GM23338 (cell line): Measurements from ENCODE around the gene NELFCD.

Experiments
- CREB1 ChIP-seq: fragments of 250-450 bp; sonication (Bioruptor Pico); IDR thresholded peaks from 2 replicates; pipeline ENCODE4 v1.5.0; 2020; ENCODE audit warnings: low read depth, mild to moderate bottlenecking, moderate library complexity
- CTCF ChIP-seq, 2 experiments: fragments of 200-600 bp in 1 of 2; sonication (generic) in 1 of 2; conservative IDR thresholded peaks; 2 replicates each; pipeline versions ENCODE4 v1.5.1 to v1.6.1; 2016 to 2017; ENCODE audit warnings: antibody characterized with exemption in 2 of 2, low read depth in 2 of 2, mild to moderate bottlenecking in 2 of 2, moderate library complexity in 1 of 2
- EZH2 ChIP-seq: fragments of 200-600 bp; sonication (generic); IDR thresholded peaks from one replicate; pipeline ENCODE4 v1.8.0; 2017; ENCODE audit warnings: antibody characterized with exemption, mild to moderate bottlenecking, low read depth; ENCODE audit not compliant: unreplicated experiment
- EZH2phosphoT487 ChIP-seq: fragments of 200-600 bp; sonication (generic); IDR thresholded peaks from one replicate; pipeline ENCODE4 v1.8.1; 2018; ENCODE audit warnings: antibody characterized with exemption; ENCODE audit not compliant: unreplicated experiment
- JUNB ChIP-seq: IDR thresholded peaks from one replicate; pipeline ENCODE4 v1.6.1; 2016; ENCODE audit warnings: antibody characterized with exemption; ENCODE audit not compliant: unreplicated experiment
- POLR2AphosphoS5 ChIP-seq: IDR thresholded peaks from 2 replicates; pipeline ENCODE4 v1.6.1; 2016; ENCODE audit warnings: antibody characterized with exemption, low read depth
- REST ChIP-seq: IDR thresholded peaks from one replicate; pipeline ENCODE4 v1.6.1; 2018; ENCODE audit warnings: antibody characterized with exemption; ENCODE audit not compliant: unreplicated experiment
- ZNF331 ChIP-seq: fragments of 250-450 bp; sonication (Bioruptor Pico); IDR thresholded peaks from 2 replicates; pipeline ENCODE4 v1.5.0; 2020; ENCODE audit warnings: low read depth, mild to moderate bottlenecking, moderate library complexity
- TF ChIP-seq, protein P1 (sequence below): IDR thresholded peaks from 2 replicates; pipeline ENCODE4 v1.6.1; 2016; ENCODE audit warnings: antibody characterized with exemption

DNA sequence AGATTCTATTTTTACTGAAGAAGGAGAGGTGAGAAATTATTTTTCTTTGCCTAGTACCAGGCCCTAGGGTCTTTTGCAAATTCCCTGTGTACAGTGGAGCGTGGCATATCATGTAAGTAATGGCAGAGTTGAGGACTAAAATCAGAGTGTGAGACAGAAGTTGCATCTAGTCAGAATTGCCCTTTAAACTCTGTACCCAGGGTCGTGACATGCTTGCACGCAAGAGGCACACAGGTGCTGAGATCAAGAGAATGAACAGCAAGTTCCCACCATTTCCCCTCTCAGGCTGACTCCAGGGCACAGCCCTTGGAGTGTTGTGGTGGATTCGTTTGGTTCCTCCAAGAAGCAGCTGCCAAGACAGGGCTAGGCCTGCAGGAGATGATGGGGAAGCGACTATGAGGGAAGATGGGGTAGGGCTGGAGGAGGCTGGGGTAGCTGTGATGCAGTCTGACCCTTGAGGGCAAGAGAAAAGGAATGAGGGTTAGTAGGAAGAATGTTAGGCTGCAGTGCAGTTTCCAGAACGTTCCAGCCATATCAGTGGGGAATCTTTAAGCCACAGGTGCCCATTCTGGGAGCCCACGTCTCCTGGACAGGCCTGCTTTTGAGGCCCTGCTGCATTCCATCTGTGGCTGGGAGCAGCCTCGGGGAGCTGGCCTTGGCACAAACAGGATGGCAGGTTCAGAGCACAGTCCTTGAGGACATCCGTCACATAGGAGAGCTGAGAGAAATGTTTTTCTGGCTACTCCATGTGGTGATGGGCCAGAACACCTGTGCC, 6.9 kb downstream of the NELFCD start:
- no peak for TF ChIP-seq CTCF (conservative IDR thresholded peaks at IDR 0.05; ENCODE audit: low read depth in 2 of 2)
- TF ChIP-seq ZNF331, result no peak
- TF ChIP-seq REST, result no peak
- TF ChIP-seq JUNB, result no peak
- TF ChIP-seq EZH2phosphoT487, result no peak
- no peak for TF ChIP-seq CREB1 (CRISPR knock-in tag)
- no peak for TF ChIP-seq EZH2
- TF ChIP-seq POLR2AphosphoS5, result no peak
- TF ChIP-seq, protein P1, sequence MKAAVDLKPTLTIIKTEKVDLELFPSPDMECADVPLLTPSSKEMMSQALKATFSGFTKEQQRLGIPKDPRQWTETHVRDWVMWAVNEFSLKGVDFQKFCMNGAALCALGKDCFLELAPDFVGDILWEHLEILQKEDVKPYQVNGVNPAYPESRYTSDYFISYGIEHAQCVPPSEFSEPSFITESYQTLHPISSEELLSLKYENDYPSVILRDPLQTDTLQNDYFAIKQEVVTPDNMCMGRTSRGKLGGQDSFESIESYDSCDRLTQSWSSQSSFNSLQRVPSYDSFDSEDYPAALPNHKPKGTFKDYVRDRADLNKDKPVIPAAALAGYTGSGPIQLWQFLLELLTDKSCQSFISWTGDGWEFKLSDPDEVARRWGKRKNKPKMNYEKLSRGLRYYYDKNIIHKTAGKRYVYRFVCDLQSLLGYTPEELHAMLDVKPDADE, result no peak
